ENCODE results near the gene ESAM. TPM values are rescaled to one million over a fixed set of nuclear protein-coding genes. Genes with fewer than 3 reads are reported as not detected.
A peak's percentile ranks its signal among the peaks of the same experiment; 100 is the strongest.

Gene ESAM
- total RNA-seq, 1 donor from 2014 or later, result 0.96 TPM

- Mint-ChIP-seq H3K27ac (ENCODE audit: unreplicated experiment) (no peak overlapping the region), H3K4me1 (peaks cover 37% of the 10 kb centered on the region), H3K9me3 (no peaks in the 10 kb centered on the region), H3K36me3 (ENCODE audit: low read depth) (no peaks in the 10 kb centered on the region), H3K27me3 (ENCODE audit: low read depth) (peaks cover 72% of the 10 kb centered on the region), H3K4me3 (peak overlapping the region; percentile 62)
- DNase-seq (ENCODE audit: low read depth, low spot score), result no peak
- no peak for TF ChIP-seq CTCF (conservative IDR thresholded peaks at IDR 0.05)
These were observed 587 bp downstream of the ESAM start for GRCh38 chr11:124761301-124762104.

- TF ChIP-seq CTCF (conservative IDR thresholded peaks at IDR 0.05), result no peak
- no peak for DNase-seq (ENCODE audit: low read depth, low spot score)
- Mint-ChIP-seq H3K4me1 (peaks cover 39% of the 10 kb centered on the region), H3K36me3 (ENCODE audit: low read depth) (no peaks in the 10 kb centered on the region), H3K27ac (ENCODE audit: unreplicated experiment) (peak overlapping the region; percentile 67), H3K4me3 (peak overlapping the region; percentile 62), H3K27me3 (ENCODE audit: low read depth) (peaks cover 79% of the 10 kb centered on the region), H3K9me3 (no peaks in the 10 kb centered on the region)
These were observed 1.3 kb downstream of the ESAM start for GRCh38 chr11:124760806-124761205.

- Mint-ChIP-seq H3K4me3 (peak overlapping the region; percentile 69), H3K4me1 (peaks cover 39% of the 10 kb centered on the region)
These were observed 1.9 kb downstream of the ESAM start for GRCh38 chr11:124760205-124760652.

GRCh38 chr11:124759266-124760204 is 2.6 kb downstream of the ESAM start:
- Mint-ChIP-seq H3K27me3 (ENCODE audit: low read depth) (peaks cover 84% of the 10 kb centered on the region), H3K4me3 (peak overlapping the region; percentile 69), H3K9me3 (no peaks in the 10 kb centered on the region), H3K36me3 (ENCODE audit: low read depth) (no peaks in the 10 kb centered on the region), H3K27ac (ENCODE audit: unreplicated experiment) (no peak overlapping the region), H3K4me1 (peaks cover 45% of the 10 kb centered on the region)
- no peak for DNase-seq (ENCODE audit: low read depth, low spot score)
- no peak for TF ChIP-seq CTCF (conservative IDR thresholded peaks at IDR 0.05)

More at GRCh38 chr11:124760205-124760652, 1.9 kb downstream of the ESAM start:
- no peak for TF ChIP-seq CTCF (conservative IDR thresholded peaks at IDR 0.05)
- H3K27me3 Mint-ChIP-seq (ENCODE audit: low read depth), result peaks cover 80% of the 10 kb centered on the region
- H3K9me3 Mint-ChIP-seq, result no peaks in the 10 kb centered on the region
- no peak overlapping the region for H3K27ac Mint-ChIP-seq (ENCODE audit: unreplicated experiment)
- DNase-seq (ENCODE audit: low read depth, low spot score), result no peak
- H3K36me3 Mint-ChIP-seq (ENCODE audit: low read depth), result no peaks in the 10 kb centered on the region

All from neural crest cell (in vitro differentiated cells).